Measurements from ENCODE around the gene CRTC2.

CRTC2 gene

DNA sequence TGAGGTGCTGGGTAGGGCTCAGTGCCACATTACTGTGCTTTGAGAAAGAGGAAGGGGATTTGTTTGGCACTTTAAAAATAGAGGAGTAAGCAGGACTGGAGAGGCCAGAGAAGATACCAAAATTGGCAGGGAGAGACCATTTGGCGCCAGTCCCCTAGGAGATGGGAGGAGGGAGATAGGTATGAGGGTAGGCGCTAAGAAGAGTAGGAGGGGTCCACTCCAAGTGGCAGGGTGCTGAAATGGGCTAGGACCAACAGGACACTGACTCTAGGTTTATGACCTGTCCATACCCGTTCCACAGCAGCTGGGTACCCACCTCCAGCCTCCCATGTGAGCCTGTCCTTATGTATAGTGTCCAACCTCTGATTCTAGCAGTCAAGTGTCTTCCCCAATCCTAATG is 1.0 kb upstream of the CRTC2 start:
- Histone ChIP-seq H3K9me3 (ENCODE audit: low read length) (no peaks in the 10 kb centered on the region), H3K27ac (ENCODE audit: low read depth, low read length, poor library complexity, severe bottlenecking) (no peak overlapping the region), H3F3A (ENCODE audit: insufficient read depth, low read length) (no peaks in the 10 kb centered on the region), H3K4me1 (ENCODE audit: insufficient read depth, low read length, severe bottlenecking) (peaks cover 52% of the 10 kb centered on the region), H3K9me2 (ENCODE audit: low read depth, low read length) (no peaks in the 10 kb centered on the region), H3K4me3 (ENCODE audit: low read depth, low read length, poor library complexity, severe bottlenecking) (no peak overlapping the region), H2AFZ (ENCODE audit: low read length) (no peak overlapping the region), H4K20me1 (ENCODE audit: insufficient read depth, low read length) (no peaks in the 10 kb centered on the region), H3K79me2 (ENCODE audit: insufficient read depth, low read length) (peaks cover 24% of the 10 kb centered on the region), H3K9ac (ENCODE audit: low read length) (no peak overlapping the region), H3K36me3 (ENCODE audit: insufficient read depth, low read length) (peaks cover 13% of the 10 kb centered on the region; the same call in 1 of the 2 replicates), H3K4me2 (ENCODE audit: low read length) (no peak overlapping the region), H3K27me3 (ENCODE audit: insufficient read depth, low read length) (no peaks in the 10 kb centered on the region)
- TF ChIP-seq, protein P1, sequence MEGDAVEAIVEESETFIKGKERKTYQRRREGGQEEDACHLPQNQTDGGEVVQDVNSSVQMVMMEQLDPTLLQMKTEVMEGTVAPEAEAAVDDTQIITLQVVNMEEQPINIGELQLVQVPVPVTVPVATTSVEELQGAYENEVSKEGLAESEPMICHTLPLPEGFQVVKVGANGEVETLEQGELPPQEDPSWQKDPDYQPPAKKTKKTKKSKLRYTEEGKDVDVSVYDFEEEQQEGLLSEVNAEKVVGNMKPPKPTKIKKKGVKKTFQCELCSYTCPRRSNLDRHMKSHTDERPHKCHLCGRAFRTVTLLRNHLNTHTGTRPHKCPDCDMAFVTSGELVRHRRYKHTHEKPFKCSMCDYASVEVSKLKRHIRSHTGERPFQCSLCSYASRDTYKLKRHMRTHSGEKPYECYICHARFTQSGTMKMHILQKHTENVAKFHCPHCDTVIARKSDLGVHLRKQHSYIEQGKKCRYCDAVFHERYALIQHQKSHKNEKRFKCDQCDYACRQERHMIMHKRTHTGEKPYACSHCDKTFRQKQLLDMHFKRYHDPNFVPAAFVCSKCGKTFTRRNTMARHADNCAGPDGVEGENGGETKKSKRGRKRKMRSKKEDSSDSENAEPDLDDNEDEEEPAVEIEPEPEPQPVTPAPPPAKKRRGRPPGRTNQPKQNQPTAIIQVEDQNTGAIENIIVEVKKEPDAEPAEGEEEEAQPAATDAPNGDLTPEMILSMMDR (IDR thresholded peaks at IDR 0.05; ENCODE audit: low read length), result no peak

DNA sequence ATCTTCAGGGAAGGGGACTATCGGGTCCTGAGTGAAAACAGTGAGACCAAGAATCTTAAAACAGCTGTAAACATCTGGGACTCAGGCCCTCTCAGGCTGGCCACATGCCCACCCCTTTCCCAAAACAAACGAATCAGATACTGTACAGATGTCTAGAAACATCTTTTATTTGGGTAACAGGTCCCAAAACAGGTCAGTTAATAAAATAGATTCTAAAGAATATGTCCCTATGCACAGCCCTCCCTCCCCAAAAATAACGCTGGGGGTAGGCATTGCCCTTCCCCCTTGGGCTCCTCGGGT is 499 bp upstream of the CRTC2 start:
- H3K9ac ChIP-seq (ENCODE audit: low read length), result no peak overlapping the region
- no peak overlapping the region for H2AFZ ChIP-seq (ENCODE audit: low read length)
- peak overlapping the region; percentile 28 for H3K4me2 ChIP-seq (ENCODE audit: low read length)
- H3F3A ChIP-seq (ENCODE audit: insufficient read depth, low read length), result no peaks in the 10 kb centered on the region
- no peaks in the 10 kb centered on the region for H4K20me1 ChIP-seq (ENCODE audit: insufficient read depth, low read length)
- H3K9me3 ChIP-seq (ENCODE audit: low read length), result no peaks in the 10 kb centered on the region
- H3K4me3 ChIP-seq (ENCODE audit: low read depth, low read length, poor library complexity, severe bottlenecking), result peak overlapping the region; percentile 74
- no peaks in the 10 kb centered on the region for H3K9me2 ChIP-seq (ENCODE audit: low read depth, low read length)
- H3K27ac ChIP-seq (ENCODE audit: low read depth, low read length, poor library complexity, severe bottlenecking), result no peak overlapping the region
- H3K27me3 ChIP-seq (ENCODE audit: insufficient read depth, low read length), result no peaks in the 10 kb centered on the region
- no peak for TF ChIP-seq EZH2 (IDR thresholded peaks at IDR 0.05; ENCODE audit: borderline replicate concordance, low read length)
- TF ChIP-seq, protein P1 (IDR thresholded peaks at IDR 0.05; ENCODE audit: low read length), result no peak
- peaks cover 24% of the 10 kb centered on the region for H3K79me2 ChIP-seq (ENCODE audit: insufficient read depth, low read length)
- H3K36me3 ChIP-seq (ENCODE audit: insufficient read depth, low read length), result peaks cover 13% of the 10 kb centered on the region; the same call in 1 of the 2 replicates
- peaks cover 46% of the 10 kb centered on the region for H3K4me1 ChIP-seq (ENCODE audit: insufficient read depth, low read length, severe bottlenecking)

DNA sequence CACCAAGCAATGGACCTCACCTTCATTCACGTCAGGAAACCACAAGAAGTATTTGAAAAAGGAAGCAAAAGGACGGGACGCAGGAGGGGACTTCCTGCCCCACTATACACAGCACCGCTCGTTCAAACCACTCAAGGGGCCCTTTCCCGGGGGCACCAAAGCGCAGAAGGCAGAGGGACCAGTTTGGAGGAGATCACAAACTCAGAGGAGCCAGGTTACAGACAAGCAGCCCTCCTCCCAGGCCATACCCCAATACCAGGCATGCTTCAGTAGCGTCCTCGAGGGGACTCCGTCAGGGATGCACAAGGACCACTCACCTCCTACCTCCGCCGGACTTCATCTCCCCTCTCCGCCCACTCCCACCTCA is 685 bp downstream of the CRTC2 start:
- TF ChIP-seq, protein P1 (IDR thresholded peaks at IDR 0.05; ENCODE audit: low read length), result no peak; the same call in 1 of the 2 replicates
- no peak for TF ChIP-seq EZH2 (IDR thresholded peaks at IDR 0.05; ENCODE audit: borderline replicate concordance, low read length)
- no peaks in the 10 kb centered on the region for H3F3A ChIP-seq (ENCODE audit: insufficient read depth, low read length)
- H3K4me3 ChIP-seq (ENCODE audit: low read depth, low read length, poor library complexity, severe bottlenecking), result peak overlapping the region; percentile 74
- peak overlapping the region; percentile 47 for H3K27ac ChIP-seq (ENCODE audit: low read depth, low read length, poor library complexity, severe bottlenecking)
- peaks cover 17% of the 10 kb centered on the region; the same call in 1 of the 2 replicates for H3K36me3 ChIP-seq (ENCODE audit: insufficient read depth, low read length)
- H3K4me1 ChIP-seq (ENCODE audit: insufficient read depth, low read length, severe bottlenecking), result peaks cover 41% of the 10 kb centered on the region
- peak overlapping the region; percentile 86 for H3K4me2 ChIP-seq (ENCODE audit: low read length)
- H3K9me2 ChIP-seq (ENCODE audit: low read depth, low read length), result no peaks in the 10 kb centered on the region
- H3K79me2 ChIP-seq (ENCODE audit: insufficient read depth, low read length), result peaks cover 24% of the 10 kb centered on the region
- no peaks in the 10 kb centered on the region for H3K27me3 ChIP-seq (ENCODE audit: insufficient read depth, low read length)
- H3K9me3 ChIP-seq (ENCODE audit: low read length), result no peaks in the 10 kb centered on the region
- H2AFZ ChIP-seq (ENCODE audit: low read length), result no peak overlapping the region
- H3K9ac ChIP-seq (ENCODE audit: low read length), result peak overlapping the region; percentile 79
- no peaks in the 10 kb centered on the region for H4K20me1 ChIP-seq (ENCODE audit: insufficient read depth, low read length)
